ENCODE results near the gene SLC51A. TPM values are rescaled to one million over a fixed set of nuclear protein-coding genes. Genes with fewer than 3 reads are reported as not detected.
A peak's percentile ranks its signal among the peaks of the same experiment; 100 is the strongest.
"Not testable (repeated sequence)": the region's sequence is repeated elsewhere in the genome, so short reads cannot be mapped to it uniquely, and the experiment has no call there.

Gene SLC51A
- total and polyA plus RNA-seq, 2 donors (not counting 1 experiment from before 2014, with no cell fraction given), result not detected

- H3K4me1 Mint-ChIP-seq, result peaks cover 28% of the 10 kb centered on the region
- no peaks in the 10 kb centered on the region for H3K9me3 Mint-ChIP-seq (ENCODE audit: insufficient read depth)
- Histone ChIP-seq H3K36me3 (replicated peaks in 1 of 2; ENCODE audit: control extremely low read depth in 1 of 2, control insufficient read depth in 1 of 2, extremely low read depth in 1 of 2, insufficient read depth in 2 of 2, low read length in 1 of 2) (no peaks in the 10 kb centered on the region), H3K4me3 (ENCODE audit: control extremely low read depth in 1 of 5, extremely low read depth in 1 of 5, insufficient read depth in 1 of 5, low read depth in 2 of 5, low read length in 4 of 5) (peak overlapping the region in 2 of 5 experiments; percentile 32), H3K79me2 (ENCODE audit: control insufficient read depth, insufficient read depth, low read length) (no peaks in the 10 kb centered on the region), H3K27ac (ENCODE audit: low read length in 2 of 2) (peak overlapping the region; percentile 78 to 83), H3K9ac (ENCODE audit: low read length) (peak overlapping the region; percentile 42), H3K4me1 (ENCODE audit: control insufficient read depth in 2 of 2, insufficient read depth in 2 of 2, low read length in 2 of 2) (peaks cover 20 to 33% of the 10 kb centered on the region in 2 donors), H2AFZ (ENCODE audit: insufficient read depth, low read depth, low read length, poor library complexity, severe bottlenecking) (peak overlapping the region; percentile 70), H3K4me2 (replicated peaks; ENCODE audit: low read depth, low read length, poor library complexity, severe bottlenecking) (peak overlapping the region; percentile 73), H3K9me3 (ENCODE audit: control extremely low read depth in 1 of 3, control insufficient read depth in 2 of 3, insufficient read depth in 1 of 3, low read length in 2 of 3) (peaks cover 0 to 6% (median 0%) of the 10 kb centered on the region in 3 donors), H4K20me1 (ENCODE audit: control insufficient read depth, insufficient read depth, low read length, poor library complexity, severe bottlenecking) (no peaks in the 10 kb centered on the region), H3K27me3 (replicated peaks in 1 of 4; ENCODE audit: control extremely low read depth in 1 of 4, control insufficient read depth in 3 of 4, insufficient read depth in 4 of 4, low read length in 3 of 4) (no peaks in the 10 kb centered on the region)
- TF ChIP-seq EZH2 (IDR thresholded peaks at IDR 0.05; ENCODE audit: borderline replicate concordance, insufficient read depth, low read depth, low read length, poor library complexity, severe bottlenecking), result no peak
- TF ChIP-seq CTCF (IDR thresholded peaks at IDR 0.05), result no peak
- CTCF ChIA-PET, result interaction anchor here (1.0 to 6.6 kb wide), 9 partner anchors 9 to 110 kb away, joined by 3 to 69 read pairs (median 4); no protein-coding TSS in a partner anchor
- intact Hi-C loops (cut with micrococcal nuclease), result loop anchor here (1.0 to 5.0 kb wide), 3 partner anchors 12 to 98 kb away; partner anchors contain the start of gene TFRC
- POLR2A ChIA-PET, result interaction anchor here (1.3 to 2.0 kb wide), 5 partner anchors 12 to 102 kb away, joined by 3 to 11 read pairs (median 6); no protein-coding TSS in a partner anchor
- H3K4me3 Mint-ChIP-seq, result peak overlapping the region; percentile 74
- peak overlapping the region; percentile 84 for H3K27ac Mint-ChIP-seq
- no peak for DNase-seq
- H3K27me3 Mint-ChIP-seq, result no peaks in the 10 kb centered on the region
- no peak for ATAC-seq (ENCODE audit: low read depth)
- 93% methylated on average over 5 of the region's 9 CpGs for WGBS (ENCODE audit: insufficient coverage)
These were observed 36.0 kb upstream of the SLC51A start for GRCh38 chr3:196180346-196180745.

DNA sequence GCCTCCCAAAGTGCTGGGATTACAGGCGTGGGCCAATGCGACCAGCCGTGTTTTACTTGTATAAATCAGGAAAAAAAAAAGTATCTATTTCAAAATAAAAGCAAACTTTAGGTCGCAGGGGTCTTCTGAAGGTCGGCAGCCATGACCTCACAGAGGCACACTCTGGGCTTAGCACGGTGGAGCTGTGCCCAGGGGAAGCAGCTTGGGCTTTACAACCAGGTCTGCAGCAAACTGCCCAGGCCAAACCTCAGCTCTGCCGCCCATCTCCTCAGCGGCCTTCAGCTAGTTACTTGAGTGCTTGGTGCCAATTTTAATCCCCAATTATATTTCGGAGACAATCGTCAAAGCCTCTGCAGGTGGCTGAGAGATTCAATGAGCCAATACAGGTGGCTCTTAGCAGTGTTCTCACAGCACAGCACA is 35.2 kb upstream of the SLC51A start:
- H3K27ac Mint-ChIP-seq, result peak overlapping the region; percentile 70
- 70% methylated on average over 7 of the region's 10 CpGs for WGBS (ENCODE audit: insufficient coverage)
- H2AFZ ChIP-seq (ENCODE audit: insufficient read depth, low read depth, low read length, poor library complexity, severe bottlenecking), result peak overlapping the region; percentile 20
- CTCF ChIA-PET, result interaction anchor here (1.4 to 6.6 kb wide), 4 partner anchors 11 to 108 kb away, joined by 4 to 69 read pairs (median 8); no protein-coding TSS in a partner anchor
- H3K36me3 ChIP-seq (replicated peaks in 1 of 2; ENCODE audit: control extremely low read depth in 1 of 2, control insufficient read depth in 1 of 2, extremely low read depth in 1 of 2, insufficient read depth in 2 of 2, low read length in 1 of 2), result no peaks in the 10 kb centered on the region
- H3K4me1 ChIP-seq (ENCODE audit: control insufficient read depth in 2 of 2, insufficient read depth in 2 of 2, low read length in 2 of 2), result peaks cover 20 to 35% of the 10 kb centered on the region in 2 donors
- intact Hi-C loops (cut with micrococcal nuclease), result loop anchor here (5.0 kb wide), 1 partner anchor 64 kb away; no protein-coding TSS in a partner anchor
- no peak overlapping the region for H3K27ac ChIP-seq (ENCODE audit: low read length in 2 of 2)
- no peak overlapping the region for H3K4me3 ChIP-seq (ENCODE audit: control extremely low read depth in 1 of 5, extremely low read depth in 1 of 5, insufficient read depth in 1 of 5, low read depth in 2 of 5, low read length in 4 of 5)
- TF ChIP-seq CTCF (IDR thresholded peaks at IDR 0.05), result no peak
- TF ChIP-seq EZH2 (IDR thresholded peaks at IDR 0.05; ENCODE audit: borderline replicate concordance, insufficient read depth, low read depth, low read length, poor library complexity, severe bottlenecking), result no peak
- H3K9me3 Mint-ChIP-seq (ENCODE audit: insufficient read depth), result no peaks in the 10 kb centered on the region
- H3K79me2 ChIP-seq (ENCODE audit: control insufficient read depth, insufficient read depth, low read length), result no peaks in the 10 kb centered on the region
- no peaks in the 10 kb centered on the region for H4K20me1 ChIP-seq (ENCODE audit: control insufficient read depth, insufficient read depth, low read length, poor library complexity, severe bottlenecking)
- H3K9ac ChIP-seq (ENCODE audit: low read length), result no peak overlapping the region
- H3K4me3 Mint-ChIP-seq, result no peak overlapping the region
- H3K9me3 ChIP-seq (ENCODE audit: control extremely low read depth in 1 of 3, control insufficient read depth in 2 of 3, insufficient read depth in 1 of 3, low read length in 2 of 3), result peaks cover 0 to 6% (median 0%) of the 10 kb centered on the region in 3 donors
- ATAC-seq (ENCODE audit: low read depth), result no peak
- POLR2A ChIA-PET, result interaction anchor here (0.6 to 2.1 kb wide), 4 partner anchors 11 to 640 kb away, joined by 4 to 9 read pairs (median 6); no protein-coding TSS in a partner anchor
- peaks cover 28% of the 10 kb centered on the region for H3K4me1 Mint-ChIP-seq
- no peaks in the 10 kb centered on the region for H3K27me3 Mint-ChIP-seq
- H3K27me3 ChIP-seq (replicated peaks in 1 of 4; ENCODE audit: control extremely low read depth in 1 of 4, control insufficient read depth in 3 of 4, insufficient read depth in 4 of 4, low read length in 3 of 4), result no peaks in the 10 kb centered on the region
- no peak for DNase-seq
- H3K4me2 ChIP-seq (replicated peaks; ENCODE audit: low read depth, low read length, poor library complexity, severe bottlenecking), result no peak overlapping the region

- H3K27me3 Mint-ChIP-seq; H3K4me3 Mint-ChIP-seq; H3K27ac ChIP-seq (ENCODE audit: low read length in 2 of 2); H3K9ac ChIP-seq (ENCODE audit: low read length); H3K27ac Mint-ChIP-seq; H3K9me3 ChIP-seq (ENCODE audit: control extremely low read depth in 1 of 3, control insufficient read depth in 2 of 3, insufficient read depth in 1 of 3, low read length in 2 of 3); H3K9me3 Mint-ChIP-seq (ENCODE audit: insufficient read depth); H3K27me3 ChIP-seq (replicated peaks in 1 of 4; ENCODE audit: control extremely low read depth in 1 of 4, control insufficient read depth in 3 of 4, insufficient read depth in 4 of 4, low read length in 3 of 4); H3K4me2 ChIP-seq (replicated peaks; ENCODE audit: low read depth, low read length, poor library complexity, severe bottlenecking); DNase-seq; H4K20me1 ChIP-seq (ENCODE audit: control insufficient read depth, insufficient read depth, low read length, poor library complexity, severe bottlenecking); H3K4me3 ChIP-seq (ENCODE audit: control extremely low read depth in 1 of 5, extremely low read depth in 1 of 5, insufficient read depth in 1 of 5, low read depth in 2 of 5, low read length in 4 of 5); ATAC-seq (ENCODE audit: low read depth); H2AFZ ChIP-seq (ENCODE audit: insufficient read depth, low read depth, low read length, poor library complexity, severe bottlenecking); H3K79me2 ChIP-seq (ENCODE audit: control insufficient read depth, insufficient read depth, low read length); H3K36me3 ChIP-seq (replicated peaks in 1 of 2; ENCODE audit: control extremely low read depth in 1 of 2, control insufficient read depth in 1 of 2, extremely low read depth in 1 of 2, insufficient read depth in 2 of 2, low read length in 1 of 2): not testable (repeated sequence)
- ChIA-PET CTCF (interaction anchor here (6.6 kb wide), 1 partner anchor 111 kb away, joined by 69 read pairs; no protein-coding TSS in a partner anchor), POLR2A (interaction anchor here (0.7 to 1.1 kb wide), 3 partner anchors 69 to 83 kb away, joined by 3 to 4 read pairs (median 4); no protein-coding TSS in a partner anchor)
- peaks cover 38% of the 10 kb centered on the region for H3K4me1 Mint-ChIP-seq
- H3K4me1 ChIP-seq (ENCODE audit: control insufficient read depth in 2 of 2, insufficient read depth in 2 of 2, low read length in 2 of 2), result peaks cover 25 to 49% of the 10 kb centered on the region in 2 donors
- intact Hi-C loops (cut with micrococcal nuclease), result loop anchor here (5.0 kb wide), 1 partner anchor 67 kb away; no protein-coding TSS in a partner anchor
- 80% methylated on average over 1 of the region's 4 CpGs for WGBS (ENCODE audit: insufficient coverage)
These were observed 32.2 kb upstream of the SLC51A start for GRCh38 chr3:196184169-196184432.

Data from B cell (primary cell).